HG03521 (cell line): ENCODE data around the gene ZNF227.
"Not testable (repeated sequence)": the region's sequence is repeated elsewhere in the genome, so short reads cannot be mapped to it uniquely, and the experiment has no call there.

Experiments
- ATAC-seq: cut with Tn5 transposase; IDR thresholded peaks from one replicate; pipeline ENCODE4 v1.9.1; 2021; ENCODE audit warnings: mild to moderate bottlenecking, moderate library complexity; ENCODE audit not compliant: unreplicated experiment

Gene ZNF227

GRCh38 chr19:44232867-44233266, 20.5 kb downstream of the ZNF227 start:
- no peak for ATAC-seq

GRCh38 chr19:44236384-44236783, 24.1 kb downstream of the ZNF227 start:
- ATAC-seq: no peak

- ATAC-seq: not testable (repeated sequence)
Measured at GRCh38 chr19:44252332-44252731, 40.0 kb downstream of the ZNF227 start.

GRCh38 chr19:44253392-44253791, 41.1 kb downstream of the ZNF227 start:
- ATAC-seq: not testable (repeated sequence)

- no peak for ATAC-seq
Measured at GRCh38 chr19:44254496-44254895, 42.2 kb downstream of the ZNF227 start.

- no peak for ATAC-seq
Measured at GRCh38 chr19:44255705-44256411, 43.5 kb downstream of the ZNF227 start.

- ATAC-seq: no peak
Measured at GRCh38 chr19:44258136-44258535, 45.8 kb downstream of the ZNF227 start.

- no peak for ATAC-seq
Measured at GRCh38 chr19:44258835-44259413, 46.6 kb downstream of the ZNF227 start.

- no peak for ATAC-seq
Measured at GRCh38 chr19:44260343-44260681, 48.0 kb downstream of the ZNF227 start.

- ATAC-seq: no peak
Measured at GRCh38 chr19:44260695-44261446, 48.5 kb downstream of the ZNF227 start.

- no peak for ATAC-seq
Measured at GRCh38 chr19:44277331-44277730, 65.0 kb downstream of the ZNF227 start.

- ATAC-seq: no peak
Measured at GRCh38 chr19:44278181-44278690, 65.9 kb downstream of the ZNF227 start.

GRCh38 chr19:44280916-44281315, 68.6 kb downstream of the ZNF227 start:
- no peak for ATAC-seq

- ATAC-seq: no peak
Measured at GRCh38 chr19:44282846-44283245, 70.5 kb downstream of the ZNF227 start.

GRCh38 chr19:44284968-44285367, 72.6 kb downstream of the ZNF227 start:
- no peak for ATAC-seq
